Kidney (tissue), 14 donors: ENCODE results near the gene HP. TPM values are rescaled to one million over a fixed set of nuclear protein-coding genes. Genes with fewer than 3 reads are reported as not detected.

ENCODE experiments used
- DNase-seq, 5 donors: peaks; one replicate each; pipeline ENCODE4 v3.0.0-alpha.2; 2013 to 2020
- FAIRE-seq: peaks from 2 replicates; lab custom pipeline; 2012; peaks lifted over from hg19 to GRCh38; lab: Jason Lieb, UNC
- H3K27ac ChIP-seq, 2 donors: one replicate each; pipeline ENCODE4 v1.7.0; 2013; ENCODE audit warnings: low read depth in 2 of 2, low read length in 2 of 2, inconsistent platforms in 1 of 2
- H3K27me3 ChIP-seq: one replicate; pipeline ENCODE4 v1.7.1; 2013; ENCODE audit warnings: low read length, inconsistent platforms; ENCODE audit not compliant: control insufficient read depth, insufficient read depth
- H3K36me3 ChIP-seq, 3 donors: one replicate each; pipeline versions ENCODE4 v1.7.0 to v1.7.1; 2013; ENCODE audit warnings: low read length in 3 of 3, control low read depth in 1 of 3, inconsistent platforms in 1 of 3; ENCODE audit not compliant: insufficient read depth in 3 of 3, control insufficient read depth in 2 of 3
- H3K4me1 ChIP-seq, 3 donors: one replicate each; pipeline versions ENCODE4 v1.7.0 to v1.7.1; 2013; ENCODE audit warnings: low read length in 3 of 3, inconsistent platforms in 1 of 3, low read depth in 1 of 3; ENCODE audit not compliant: control insufficient read depth in 2 of 3, insufficient read depth in 2 of 3
- H3K4me3 ChIP-seq, 3 donors: one replicate each; pipeline versions ENCODE4 v1.7.0 to v1.8.1; 2013; ENCODE audit warnings: low read length in 3 of 3, control low read depth in 1 of 3, inconsistent platforms in 1 of 3
- H3K9ac ChIP-seq, 3 donors: one replicate each; pipeline versions ENCODE4 v1.7.0 to v1.7.1; 2013; ENCODE audit warnings: low read length in 3 of 3, control low read depth in 1 of 3, inconsistent platforms in 1 of 3
- H3K9me3 ChIP-seq, 3 donors: one replicate each; pipeline versions ENCODE4 v1.7.0 to v1.7.1; 2013; ENCODE audit warnings: low read length in 3 of 3, control low read depth in 1 of 3, inconsistent platforms in 1 of 3; ENCODE audit not compliant: control insufficient read depth in 2 of 3, insufficient read depth in 1 of 3
- intact Hi-C: fragments of 100-400 bp; cut with DNase I; formaldehyde crosslinking; loops from one replicate; pipeline ENCODE4 v1.11.1; 2022
- polyA plus RNA-seq: library from polyadenylated mRNA; stranded (reverse); fragments of 350-450 nt; fragmentation: Illumina TruSeq; extraction: RNeasy Lipid Tissue Mini Kit (QIAGEN cat#74804); gene quantifications from one replicate; pipeline ENCODE4 v1.2.3, GENCODE V29; 2014; ENCODE audit warnings: low read depth, low replicate concordance; ENCODE audit not compliant: insufficient read depth
- total RNA-seq: library from RNA; stranded (reverse); fragmentation: NEBNext Ultra II Directional; extraction: Animal tissue kit (Norgen Biotek cat#: 25700); gene quantifications from one replicate; pipeline ENCODE4 v1.2.1, GENCODE V29; 2021
- TF ChIP-seq, protein P1 (sequence below): IDR thresholded peaks from 3 replicates; pipeline ENCODE4 v1.5.1; 2012; ENCODE audit warnings: mild to moderate bottlenecking, moderate library complexity, borderline replicate concordance; ENCODE audit not compliant: insufficient read depth; ENCODE audit errors: extremely low read depth
- donor health status: control.
- donor health status: control.
- donor health status: control.
- donor health status: control.
- donor health status: control.
- donor health status: DM: yes; HTN: yes; CAD: no.
- donor health status: Normal renal cell carcinoma (clear cell type).

The HP gene
- total and polyA plus RNA-seq, 2 donors from 2014 or later = 41.4 to 73.9 TPM

DNA sequence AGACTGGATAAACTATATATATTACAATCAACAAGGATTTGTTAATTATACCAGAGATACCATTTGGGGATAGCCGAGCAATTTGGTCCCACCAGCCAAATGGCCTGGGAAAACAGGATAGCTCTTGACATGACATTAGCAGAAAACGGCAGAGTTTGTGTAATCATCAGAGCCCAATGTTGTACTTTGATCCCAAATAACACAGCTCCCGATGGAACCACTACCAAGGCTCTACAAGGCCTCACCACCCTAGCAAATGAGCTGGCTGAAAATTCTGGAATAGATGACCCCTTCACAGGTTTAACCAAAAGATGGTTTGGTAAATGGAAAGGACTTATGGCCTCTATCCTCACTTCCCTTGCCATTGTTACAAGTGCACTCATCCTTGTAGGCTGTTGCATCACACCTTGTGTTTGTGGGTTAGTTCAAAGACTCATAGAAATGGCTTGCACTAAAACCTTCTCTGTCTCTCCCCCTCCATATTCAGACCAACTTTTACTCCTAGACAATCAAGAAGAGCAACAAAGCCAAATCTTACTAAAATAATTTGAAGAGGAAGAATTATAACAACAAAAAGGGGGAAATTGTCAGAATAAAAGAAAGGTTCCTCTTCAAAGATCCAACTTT lies 29.6 kb downstream of the HP start:
- Histone ChIP-seq H3K4me1 (no peaks in the 10 kb centered on the region), H3K4me3 (no peak overlapping the region), H3K36me3 (peaks cover 0 to 26% (median 22%) of the 10 kb centered on the region in 3 donors), H3K9me3 (no peaks in the 10 kb centered on the region), H3K9ac (no peak overlapping the region), H3K27ac (no peak overlapping the region), H3K27me3 (no peaks in the 10 kb centered on the region)
- TF ChIP-seq, protein P1, sequence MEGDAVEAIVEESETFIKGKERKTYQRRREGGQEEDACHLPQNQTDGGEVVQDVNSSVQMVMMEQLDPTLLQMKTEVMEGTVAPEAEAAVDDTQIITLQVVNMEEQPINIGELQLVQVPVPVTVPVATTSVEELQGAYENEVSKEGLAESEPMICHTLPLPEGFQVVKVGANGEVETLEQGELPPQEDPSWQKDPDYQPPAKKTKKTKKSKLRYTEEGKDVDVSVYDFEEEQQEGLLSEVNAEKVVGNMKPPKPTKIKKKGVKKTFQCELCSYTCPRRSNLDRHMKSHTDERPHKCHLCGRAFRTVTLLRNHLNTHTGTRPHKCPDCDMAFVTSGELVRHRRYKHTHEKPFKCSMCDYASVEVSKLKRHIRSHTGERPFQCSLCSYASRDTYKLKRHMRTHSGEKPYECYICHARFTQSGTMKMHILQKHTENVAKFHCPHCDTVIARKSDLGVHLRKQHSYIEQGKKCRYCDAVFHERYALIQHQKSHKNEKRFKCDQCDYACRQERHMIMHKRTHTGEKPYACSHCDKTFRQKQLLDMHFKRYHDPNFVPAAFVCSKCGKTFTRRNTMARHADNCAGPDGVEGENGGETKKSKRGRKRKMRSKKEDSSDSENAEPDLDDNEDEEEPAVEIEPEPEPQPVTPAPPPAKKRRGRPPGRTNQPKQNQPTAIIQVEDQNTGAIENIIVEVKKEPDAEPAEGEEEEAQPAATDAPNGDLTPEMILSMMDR = no peak
- DNase-seq (no peak), FAIRE-seq (no peak)
- intact Hi-C loops = no loop called here

- TF ChIP-seq, protein P1 = no peak
- Histone ChIP-seq H3K4me3 (no peak overlapping the region), H3K4me1 (no peaks in the 10 kb centered on the region), H3K36me3 (peaks cover 0 to 31% (median 25%) of the 10 kb centered on the region in 3 donors), H3K9me3 (no peaks in the 10 kb centered on the region), H3K27ac (no peak overlapping the region), H3K9ac (no peak overlapping the region), H3K27me3 (no peaks in the 10 kb centered on the region)
- DNase-seq (no peak), FAIRE-seq (no peak)
- intact Hi-C loops = no loop called here
Observed at GRCh38 chr16:72084445-72084844, 30.1 kb downstream of the HP start.

DNA sequence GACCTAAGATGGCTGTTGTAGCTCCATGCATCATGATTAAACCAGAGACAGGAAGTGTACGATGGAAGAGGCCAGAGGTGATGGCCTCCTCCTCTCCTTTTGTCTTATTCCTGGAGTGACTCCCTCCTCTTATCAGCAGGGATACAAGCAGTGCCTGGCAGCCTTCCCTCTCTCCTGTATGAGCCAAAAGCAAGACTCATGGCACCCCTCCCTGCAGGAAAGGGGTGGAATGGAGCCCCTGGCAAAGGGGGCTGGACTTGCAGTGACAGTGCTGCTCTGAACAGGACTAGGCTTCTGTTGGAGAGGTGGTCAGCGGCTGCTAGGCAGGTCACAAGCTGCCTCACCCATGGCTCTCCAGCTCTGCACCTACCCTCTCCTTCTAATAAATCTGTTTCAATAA lies 30.7 kb downstream of the HP start:
- no peak overlapping the region for H3K4me3 ChIP-seq
- peaks cover 0 to 34% (median 31%) of the 10 kb centered on the region in 3 donors for H3K36me3 ChIP-seq
- H3K4me1 ChIP-seq = no peaks in the 10 kb centered on the region
- H3K9me3 ChIP-seq = no peaks in the 10 kb centered on the region
- no peak overlapping the region for H3K9ac ChIP-seq
- no peaks in the 10 kb centered on the region for H3K27me3 ChIP-seq
- FAIRE-seq = no peak
- TF ChIP-seq, protein P1 = no peak
- intact Hi-C loops = no loop called here
- H3K27ac ChIP-seq = no peak overlapping the region
- no peak for DNase-seq

GRCh38 chr16:72091217-72091616 lies 36.9 kb downstream of the HP start:
- no peak overlapping the region for H3K4me3 ChIP-seq
- DNase-seq (no peak), FAIRE-seq (no peak)
- no peaks in the 10 kb centered on the region for H3K9me3 ChIP-seq
- TF ChIP-seq, protein P1 = no peak
- no peak overlapping the region for H3K27ac ChIP-seq
- no peaks in the 10 kb centered on the region for H3K27me3 ChIP-seq
- H3K36me3 ChIP-seq = peaks cover 0 to 34% (median 17%) of the 10 kb centered on the region in 3 donors
- peaks cover 2 to 20% (median 8%) of the 10 kb centered on the region in 3 donors for H3K4me1 ChIP-seq
- H3K9ac ChIP-seq = no peak overlapping the region
- intact Hi-C loops = no loop called here
